ENCODE measurements around the gene TMEM242.

TMEM242 gene

GRCh38 chr6:157254538-157254937 is 68.8 kb downstream of the TMEM242 start:
- no peak overlapping the region for H3K27ac ChIP-seq
- CTCF ChIA-PET, result no interaction called here
- TF ChIP-seq CTCF (conservative IDR thresholded peaks at IDR 0.05; ENCODE audit: low read depth), result no peak
- no peak for DNase-seq (ENCODE audit: low spot score)
- POLR2A ChIA-PET (ENCODE audit: low non-redundant PET), result no interaction called here

GRCh38 chr6:157253699-157254098 is 69.6 kb downstream of the TMEM242 start:
- ChIA-PET POLR2A (ENCODE audit: low non-redundant PET) (no interaction called here), CTCF (no interaction called here)
- no peak for TF ChIP-seq CTCF (conservative IDR thresholded peaks at IDR 0.05; ENCODE audit: low read depth)
- no peak for DNase-seq (ENCODE audit: low spot score)
- H3K27ac ChIP-seq, result no peak overlapping the region

DNA sequence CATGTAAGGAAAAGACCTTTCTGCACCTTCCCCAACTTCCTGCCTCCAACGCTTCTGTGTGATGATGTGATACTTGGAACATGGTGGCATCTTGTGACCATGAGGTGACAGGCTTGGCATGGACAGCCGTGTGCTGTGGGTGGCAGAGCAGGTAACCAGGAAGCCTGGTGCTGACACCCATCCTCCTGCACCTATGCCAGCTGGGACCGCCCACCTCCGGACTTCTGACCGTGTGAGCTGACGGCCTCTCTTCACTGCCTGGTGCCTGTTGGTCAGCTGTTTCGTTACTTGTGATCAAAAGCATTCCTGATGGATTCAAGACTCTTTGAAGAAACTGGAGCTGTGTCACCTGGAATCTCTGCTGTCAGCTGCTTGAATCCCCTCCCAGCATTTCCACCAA is 70.3 kb downstream of the TMEM242 start:
- ChIA-PET POLR2A (ENCODE audit: low non-redundant PET) (no interaction called here), CTCF (no interaction called here)
- no peak for TF ChIP-seq CTCF (conservative IDR thresholded peaks at IDR 0.05; ENCODE audit: low read depth)
- no peak for DNase-seq (ENCODE audit: low spot score)
- no peak overlapping the region for H3K27ac ChIP-seq

GRCh38 chr6:157251586-157252247 is 71.6 kb downstream of the TMEM242 start:
- CTCF ChIA-PET, result no interaction called here
- DNase-seq (ENCODE audit: low spot score), result no peak
- no peak overlapping the region for H3K27ac ChIP-seq
- no peak for TF ChIP-seq CTCF (conservative IDR thresholded peaks at IDR 0.05; ENCODE audit: low read depth)
- POLR2A ChIA-PET (ENCODE audit: low non-redundant PET), result no interaction called here

DNA sequence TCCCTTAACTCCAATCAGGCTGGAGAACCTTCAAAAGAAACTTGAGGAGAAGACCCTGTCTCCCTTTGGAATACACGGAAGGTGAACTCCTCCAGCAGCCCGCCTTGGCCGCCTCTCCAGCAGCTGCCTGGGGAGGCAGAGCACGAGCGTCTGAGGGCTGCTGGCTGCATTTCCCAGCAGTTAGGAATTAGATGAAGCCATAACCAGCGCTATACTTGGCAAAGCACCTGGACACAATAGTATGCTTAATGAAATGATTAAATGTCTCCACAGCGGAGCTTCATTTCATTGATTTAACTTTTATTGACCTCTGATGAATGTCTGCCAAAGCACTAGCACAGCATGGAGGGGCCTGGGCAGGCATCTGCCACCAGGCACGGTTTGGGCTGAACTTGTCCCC is 73.5 kb downstream of the TMEM242 start:
- CTCF ChIA-PET, result no interaction called here
- TF ChIP-seq CTCF (conservative IDR thresholded peaks at IDR 0.05; ENCODE audit: low read depth), result no peak
- H3K27ac ChIP-seq, result no peak overlapping the region
- POLR2A ChIA-PET (ENCODE audit: low non-redundant PET), result interaction anchor here (0.6 kb wide), 1 partner anchor 230 kb away, joined by 3 read pairs; no protein-coding TSS in a partner anchor
- DNase-seq (ENCODE audit: low spot score), result no peak

DNA sequence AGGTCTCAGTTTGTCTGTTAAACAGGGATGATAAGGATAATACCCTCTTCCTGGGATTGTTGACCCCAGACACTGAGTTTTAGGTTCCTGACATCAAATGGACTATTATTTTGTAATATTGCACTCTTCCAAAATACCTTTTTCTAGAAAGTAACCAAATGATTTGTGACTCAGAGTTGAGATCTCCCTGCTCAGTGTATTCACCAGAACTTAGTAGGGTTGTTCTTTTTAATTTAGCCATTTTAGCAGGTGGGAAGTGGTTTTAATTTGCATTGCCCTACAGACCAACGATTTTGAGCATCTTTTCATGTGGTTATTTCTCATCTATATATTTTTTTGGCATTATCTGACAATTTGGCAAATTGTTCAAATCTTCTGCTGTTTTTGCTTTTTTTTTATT is 75.1 kb downstream of the TMEM242 start:
- TF ChIP-seq CTCF (conservative IDR thresholded peaks at IDR 0.05; ENCODE audit: low read depth), result no peak
- CTCF ChIA-PET, result interaction anchor here (0.6 kb wide), 1 partner anchor 192 kb away, joined by 3 read pairs; no protein-coding TSS in a partner anchor
- H3K27ac ChIP-seq, result no peak overlapping the region
- POLR2A ChIA-PET (ENCODE audit: low non-redundant PET), result interaction anchor here (0.6 kb wide), 1 partner anchor 25 kb away, joined by 5 read pairs; no protein-coding TSS in a partner anchor
- DNase-seq (ENCODE audit: low spot score), result no peak
